Colonic mucosa (tissue), 4 donors: ENCODE measurements around the gene KMT2C. TPM values are rescaled to one million over a fixed set of nuclear protein-coding genes. Genes with fewer than 3 reads are reported as not detected.

Experiments used
- DNase-seq: peaks from one replicate; pipeline ENCODE4 v3.0.0-alpha.2; 2020
- H3K27ac ChIP-seq: fragments of 200-600 bp; one replicate; pipeline ENCODE4 v1.8.0; 2021
- H3K27me3 ChIP-seq: fragments of 200-600 bp; one replicate; pipeline ENCODE4 v1.8.0; 2021
- H3K36me3 ChIP-seq: fragments of 200-600 bp; one replicate; pipeline ENCODE4 v1.8.0; 2021
- H3K4me1 ChIP-seq: fragments of 200-600 bp; one replicate; pipeline ENCODE4 v1.8.0; 2021; ENCODE audit warnings: mild to moderate bottlenecking
- H3K4me3 ChIP-seq: fragments of 200-600 bp; one replicate; pipeline ENCODE4 v1.8.0; 2021
- H3K9ac ChIP-seq, 2 donors: one replicate each; pipeline ENCODE4 v1.7.0; 2013; ENCODE audit warnings: control low read depth in 2 of 2, low read depth in 2 of 2, low read length in 2 of 2
- H3K9me3 ChIP-seq: fragments of 200-600 bp; one replicate; pipeline ENCODE4 v1.8.0; 2021
- intact Hi-C: fragments of 100-400 bp; cut with DNase I; formaldehyde crosslinking; loops from one replicate; pipeline ENCODE4 v1.14.1; 2022
- total RNA-seq, 2 donors: library from RNA; stranded (reverse); fragmentation: NEBNext Ultra II Directional in 1 of 2; extraction: Animal tissue kit (Norgen Biotek cat#: 25700) in 1 of 2; gene quantifications; one replicate each; pipeline ENCODE4 v1.2.1, GENCODE V29; 2021
- TF ChIP-seq, protein P1 (sequence below): fragments of 200-600 bp; IDR thresholded peaks from one replicate; pipeline ENCODE4 v1.8.0; 2022; ENCODE audit warnings: antibody characterized with exemption, mild to moderate bottlenecking
- donor health status: healthy.
- donor health status: DM: no; HTN: no; CAD: no.
- donor health status: DM: no; HTN: no; CAD: no.

KMT2C gene
- total RNA-seq, 2 donors from 2014 or later: 70.9 to 73.3 TPM

DNA sequence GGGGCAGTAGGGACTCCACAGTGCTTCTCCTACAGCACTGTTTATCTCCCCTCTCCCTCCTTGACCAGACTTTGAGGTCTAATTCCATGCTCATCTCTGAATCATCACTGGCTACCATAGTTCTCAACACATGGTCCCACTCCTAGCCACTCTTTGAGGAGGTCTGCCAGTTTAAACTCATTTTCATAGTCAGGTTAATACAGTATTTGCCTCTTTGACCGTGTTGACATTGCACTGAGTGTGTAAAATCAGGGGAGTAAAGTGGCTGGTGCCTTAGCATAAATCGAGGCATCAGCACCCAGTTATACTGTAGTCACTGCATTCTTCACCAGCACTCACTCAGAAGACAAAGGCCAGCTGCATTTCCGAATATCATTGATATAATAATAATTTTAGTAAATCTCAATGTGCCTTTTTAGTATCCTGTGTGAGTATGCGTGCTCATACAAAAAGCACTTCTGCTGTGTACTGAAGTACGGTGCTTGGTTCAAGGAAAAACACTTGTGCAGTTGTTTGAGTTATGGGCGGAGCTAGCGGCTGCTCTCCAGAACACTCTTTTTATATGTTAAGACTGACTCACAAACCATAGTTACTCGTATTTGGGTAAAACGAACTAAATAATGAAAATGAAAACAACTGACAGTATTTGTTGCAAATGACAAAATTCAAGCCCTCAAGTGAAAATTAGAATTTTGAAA is 320.6 kb downstream of the KMT2C start:
- H3K4me1 ChIP-seq: no peaks in the 10 kb centered on the region
- intact Hi-C loops: no loop called here
- DNase-seq: no peak
- TF ChIP-seq, protein P1, sequence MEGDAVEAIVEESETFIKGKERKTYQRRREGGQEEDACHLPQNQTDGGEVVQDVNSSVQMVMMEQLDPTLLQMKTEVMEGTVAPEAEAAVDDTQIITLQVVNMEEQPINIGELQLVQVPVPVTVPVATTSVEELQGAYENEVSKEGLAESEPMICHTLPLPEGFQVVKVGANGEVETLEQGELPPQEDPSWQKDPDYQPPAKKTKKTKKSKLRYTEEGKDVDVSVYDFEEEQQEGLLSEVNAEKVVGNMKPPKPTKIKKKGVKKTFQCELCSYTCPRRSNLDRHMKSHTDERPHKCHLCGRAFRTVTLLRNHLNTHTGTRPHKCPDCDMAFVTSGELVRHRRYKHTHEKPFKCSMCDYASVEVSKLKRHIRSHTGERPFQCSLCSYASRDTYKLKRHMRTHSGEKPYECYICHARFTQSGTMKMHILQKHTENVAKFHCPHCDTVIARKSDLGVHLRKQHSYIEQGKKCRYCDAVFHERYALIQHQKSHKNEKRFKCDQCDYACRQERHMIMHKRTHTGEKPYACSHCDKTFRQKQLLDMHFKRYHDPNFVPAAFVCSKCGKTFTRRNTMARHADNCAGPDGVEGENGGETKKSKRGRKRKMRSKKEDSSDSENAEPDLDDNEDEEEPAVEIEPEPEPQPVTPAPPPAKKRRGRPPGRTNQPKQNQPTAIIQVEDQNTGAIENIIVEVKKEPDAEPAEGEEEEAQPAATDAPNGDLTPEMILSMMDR: no peak
- no peaks in the 10 kb centered on the region for H3K27me3 ChIP-seq
- no peak overlapping the region for H3K27ac ChIP-seq
- H3K4me3 ChIP-seq: no peak overlapping the region
- H3K36me3 ChIP-seq: no peaks in the 10 kb centered on the region
- H3K9me3 ChIP-seq: no peaks in the 10 kb centered on the region
- H3K9ac ChIP-seq: no peak overlapping the region

DNA sequence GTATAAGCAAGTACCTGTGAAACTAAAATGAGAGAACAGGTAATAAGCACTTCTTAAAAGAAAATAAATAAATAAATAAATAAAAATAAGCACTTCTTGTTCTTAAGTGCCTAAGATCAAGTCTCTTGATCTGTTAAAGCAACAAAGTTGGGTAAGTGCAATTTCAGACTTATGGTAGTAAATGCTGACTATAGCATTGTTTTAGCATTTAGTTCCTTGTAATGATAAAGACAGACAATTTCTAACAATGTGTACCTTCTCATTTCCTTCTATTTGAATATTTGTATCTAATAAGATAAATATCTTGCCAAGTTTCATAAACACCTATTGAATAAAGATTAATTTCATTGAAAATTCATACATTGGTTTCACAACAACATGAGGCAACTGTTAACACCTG is 323.0 kb downstream of the KMT2C start:
- intact Hi-C loops: no loop called here
- no peaks in the 10 kb centered on the region for H3K27me3 ChIP-seq
- H3K4me1 ChIP-seq: no peaks in the 10 kb centered on the region
- H3K27ac ChIP-seq: no peak overlapping the region
- H3K9ac ChIP-seq: no peak overlapping the region
- H3K4me3 ChIP-seq: no peak overlapping the region
- TF ChIP-seq, protein P1: no peak
- H3K36me3 ChIP-seq: no peaks in the 10 kb centered on the region
- H3K9me3 ChIP-seq: no peaks in the 10 kb centered on the region
- no peak for DNase-seq

DNA sequence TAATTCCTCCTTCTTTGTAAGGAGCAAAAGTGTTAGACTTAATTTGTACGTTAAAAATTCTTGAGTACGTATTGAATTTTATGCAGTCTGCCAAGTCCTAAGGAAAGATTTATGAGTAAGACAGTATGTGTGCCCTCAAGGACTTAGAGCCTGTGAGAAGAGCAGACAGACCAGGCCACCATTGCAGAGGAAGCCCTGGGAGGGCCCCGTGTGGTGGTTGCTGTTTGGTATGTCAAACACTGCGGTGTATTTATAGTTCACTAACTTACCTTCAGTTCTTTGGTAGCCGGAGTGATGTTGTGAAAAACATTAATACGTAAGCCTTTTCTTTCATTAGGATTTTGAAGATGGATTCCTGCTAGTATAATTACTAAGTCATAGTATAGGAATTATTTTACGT is 327.4 kb downstream of the KMT2C start:
- no peak overlapping the region for H3K9ac ChIP-seq
- DNase-seq: no peak
- TF ChIP-seq, protein P1: no peak
- H3K36me3 ChIP-seq: no peaks in the 10 kb centered on the region
- H3K4me1 ChIP-seq: no peaks in the 10 kb centered on the region
- no peaks in the 10 kb centered on the region for H3K27me3 ChIP-seq
- no peak overlapping the region for H3K4me3 ChIP-seq
- H3K27ac ChIP-seq: no peak overlapping the region
- H3K9me3 ChIP-seq: no peaks in the 10 kb centered on the region
- intact Hi-C loops: no loop called here

DNA sequence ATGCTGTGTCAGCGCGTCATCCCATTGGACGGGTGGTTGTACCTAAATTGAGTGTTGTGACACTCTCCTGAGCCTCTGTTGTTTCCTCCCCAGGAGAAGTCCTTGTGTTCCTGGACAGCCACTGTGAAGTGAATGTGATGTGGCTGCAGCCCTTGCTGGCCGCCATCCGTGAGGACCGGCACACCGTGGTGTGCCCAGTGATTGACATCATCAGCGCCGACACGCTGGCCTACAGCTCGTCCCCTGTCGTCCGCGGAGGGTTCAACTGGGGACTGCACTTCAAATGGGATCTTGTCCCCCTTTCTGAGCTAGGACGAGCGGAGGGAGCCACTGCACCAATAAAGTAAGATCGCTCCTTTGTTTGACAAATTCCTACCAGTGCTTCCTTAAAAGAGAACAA is 327.9 kb downstream of the KMT2C start:
- intact Hi-C loops: no loop called here
- no peak overlapping the region for H3K4me3 ChIP-seq
- no peaks in the 10 kb centered on the region for H3K27me3 ChIP-seq
- H3K27ac ChIP-seq: no peak overlapping the region
- DNase-seq: no peak
- no peaks in the 10 kb centered on the region for H3K36me3 ChIP-seq
- TF ChIP-seq, protein P1: no peak
- no peak overlapping the region for H3K9ac ChIP-seq
- no peaks in the 10 kb centered on the region for H3K9me3 ChIP-seq
- no peaks in the 10 kb centered on the region for H3K4me1 ChIP-seq

DNA sequence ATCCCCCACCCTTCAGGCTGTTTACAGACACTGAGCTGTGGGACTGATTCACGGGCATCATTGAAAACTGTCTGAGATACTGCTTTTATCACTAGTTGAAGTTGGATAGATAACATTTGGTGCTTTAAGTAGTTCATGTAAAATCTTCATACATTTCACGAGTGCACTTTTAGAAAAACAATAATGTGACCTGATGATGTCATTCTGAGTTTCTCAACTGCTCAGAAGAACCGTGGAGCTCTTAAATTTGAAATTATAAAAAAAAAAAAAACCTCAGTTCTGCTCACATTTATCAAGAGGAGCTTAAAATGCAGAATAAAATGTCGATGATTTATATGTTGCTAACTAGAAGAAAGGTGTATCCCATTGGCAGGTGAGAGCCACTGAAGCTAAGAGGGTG is 328.8 kb downstream of the KMT2C start:
- Histone ChIP-seq H3K36me3 (no peaks in the 10 kb centered on the region), H3K9me3 (no peaks in the 10 kb centered on the region), H3K4me3 (no peak overlapping the region), H3K27ac (no peak overlapping the region), H3K4me1 (no peaks in the 10 kb centered on the region), H3K9ac (no peak overlapping the region), H3K27me3 (no peaks in the 10 kb centered on the region)
- no peak for DNase-seq
- intact Hi-C loops: no loop called here
- TF ChIP-seq, protein P1: no peak
